K562 (cell line): ENCODE measurements around the gene PCNX2. TPM values are rescaled to one million over a fixed set of nuclear protein-coding genes. Genes with fewer than 3 reads are reported as not detected.
A peak's percentile ranks its signal among the peaks of the same experiment; 100 is the strongest.

Experiments used
- ARNT ChIP-seq, 2 experiments: fragments of 450-650 bp; IDR thresholded peaks; 2 replicates each; pipeline ENCODE4 v1.6.1; 2016; ENCODE audit warnings: mild to moderate bottlenecking in 1 of 2
- ATF3 ChIP-seq, 2 experiments: fragments of 450-650 bp in 1 of 2; sonication (generic) in 1 of 2; formaldehyde crosslinking in 1 of 2; IDR thresholded peaks in 1 of 2; conservative IDR thresholded peaks in 1 of 2; 2 replicates each; pipeline versions ENCODE4 v1.6.1 to v1.8.1; 2016 to 2023; ENCODE audit warnings: mild to moderate bottlenecking in 2 of 2, moderate library complexity in 2 of 2, inconsistent platforms in 1 of 2, missing genetic modification reagents in 1 of 2
- BRF2 ChIP-seq: IDR thresholded peaks from 3 replicates; pipeline ENCODE4 v1.6.1; 2011; ENCODE audit warnings: borderline replicate concordance, mild to moderate bottlenecking; ENCODE audit not compliant: insufficient read length, insufficient read depth
- CCAR2 ChIP-seq: fragments of 200-400 bp; formaldehyde crosslinking; IDR thresholded peaks from 2 replicates; pipeline ENCODE4 v1.6.1; 2017; ENCODE audit warnings: mild to moderate bottlenecking, low read depth, low read length
- E2F6 ChIP-seq, 2 experiments: IDR thresholded peaks; 2 replicates each; pipeline ENCODE4 v1.6.1; 2011; ENCODE audit warnings: borderline replicate concordance in 1 of 2, control low read depth in 1 of 2, low read depth in 1 of 2, low read length in 1 of 2, mild to moderate bottlenecking in 1 of 2, mixed read lengths in 1 of 2, moderate library complexity in 1 of 2; ENCODE audit not compliant: insufficient read depth in 1 of 2, insufficient read length in 1 of 2, poor library complexity in 1 of 2, severe bottlenecking in 1 of 2; ENCODE audit errors: extremely low read depth in 1 of 2
- ETS1 ChIP-seq: conservative IDR thresholded peaks from 2 replicates; pipeline ENCODE4 v1.6.1; 2011; ENCODE audit warnings: low read depth, mild to moderate bottlenecking, low read length; ENCODE audit not compliant: control insufficient read depth
- HDAC1 ChIP-seq, 2 experiments: fragments of 450-650 bp; IDR thresholded peaks; 2 replicates each; pipeline ENCODE4 v1.6.1; 2016 to 2017; ENCODE audit warnings: inconsistent platforms in 1 of 2, mild to moderate bottlenecking in 1 of 2, moderate library complexity in 1 of 2
- MCM3 ChIP-seq: fragments of 450-650 bp; IDR thresholded peaks from 2 replicates; pipeline ENCODE4 v1.6.1; 2016
- NCOA2 ChIP-seq, 2 experiments: fragments of 450-650 bp; IDR thresholded peaks; 2 replicates each; pipeline ENCODE4 v1.6.1; 2018; ENCODE audit warnings: mild to moderate bottlenecking in 2 of 2, moderate library complexity in 1 of 2; ENCODE audit not compliant: partially characterized antibody in 2 of 2
- SIN3A ChIP-seq, 2 experiments: fragments of 150-350 bp in 1 of 2; IDR thresholded peaks; 2 replicates each; pipeline ENCODE4 v1.6.1; 2011 to 2016; ENCODE audit warnings: borderline replicate concordance in 2 of 2, low read depth in 2 of 2, low read length in 2 of 2, mild to moderate bottlenecking in 2 of 2, moderate library complexity in 2 of 2; ENCODE audit not compliant: control insufficient read depth in 1 of 2
- STAG1 ChIP-seq: sonication (generic); formaldehyde crosslinking; IDR thresholded peaks from 2 replicates; pipeline ENCODE4 v1.5.0; 2020; ENCODE audit warnings: missing genetic modification reagents, borderline replicate concordance
- TAF1 ChIP-seq: IDR thresholded peaks from 2 replicates; pipeline ENCODE4 v1.6.1; 2011; ENCODE audit warnings: mild to moderate bottlenecking, low read length, moderate library complexity; ENCODE audit not compliant: insufficient read depth, control insufficient read depth, severe bottlenecking; ENCODE audit errors: extremely low read depth
- ZKSCAN3 ChIP-seq: fragments of 250-450 bp; sonication (Bioruptor Pico); IDR thresholded peaks from 2 replicates; pipeline ENCODE4 v1.4.0; 2020
- ZNF124 ChIP-seq: sonication (generic); formaldehyde crosslinking; IDR thresholded peaks from 2 replicates; pipeline ENCODE4 v1.8.1; 2022; ENCODE audit warnings: missing genetic modification reagents
- polyA plus RNA-seq, 8 experiments: library from polyadenylated mRNA; depleted of rRNA in 4 of 8; stranded (reverse) in 5 of 8; unstranded in 3 of 8; fragments of >200 nt; fragmentation: Nextera tagmentation in 2 of 8; fragmentation: Illumina TruSeq in 1 of 8; extraction: Ambion mirVana in 2 of 8; extraction: Trizol in 1 of 8; gene quantifications; 2 replicates each; pipeline versions ENCODE4 v1.2.1 to v1.2.3, GENCODE V29; 2011 to 2014; ENCODE audit warnings: inconsistent platforms in 1 of 8, missing spikeins in 1 of 8
- total RNA-seq, 7 experiments: library from RNA; depleted of rRNA in 6 of 7; stranded (reverse); fragments of >200 nt in 6 of 7; fragmentation: Illumina TruSeq in 2 of 7; extraction: Trizol in 2 of 7; gene quantifications; 2 replicates each; pipeline versions ENCODE4 v1.2.1 to v1.2.3, GENCODE V29; 2011 to 2021; ENCODE audit warnings: low replicate concordance in 1 of 7
- TF ChIP-seq, protein P1 (sequence below): fragments of 450-650 bp; formaldehyde crosslinking; IDR thresholded peaks from 2 replicates; pipeline ENCODE4 v1.4.0; 2022; ENCODE audit warnings: missing genetic modification characterization
- TF ChIP-seq, protein P2 (sequence below): sonication (generic); formaldehyde crosslinking; IDR thresholded peaks from 2 replicates; pipeline ENCODE4 v1.8.0; 2022; ENCODE audit warnings: missing genetic modification reagents, mild to moderate bottlenecking, borderline replicate concordance

Gene PCNX2
- total and polyA plus RNA-seq, 9 of the 15 experiments (the other 6 are each of a cell fraction or from before 2014, with no cell fraction given), result 0.07 to 0.33 TPM; not detected in 7

DNA sequence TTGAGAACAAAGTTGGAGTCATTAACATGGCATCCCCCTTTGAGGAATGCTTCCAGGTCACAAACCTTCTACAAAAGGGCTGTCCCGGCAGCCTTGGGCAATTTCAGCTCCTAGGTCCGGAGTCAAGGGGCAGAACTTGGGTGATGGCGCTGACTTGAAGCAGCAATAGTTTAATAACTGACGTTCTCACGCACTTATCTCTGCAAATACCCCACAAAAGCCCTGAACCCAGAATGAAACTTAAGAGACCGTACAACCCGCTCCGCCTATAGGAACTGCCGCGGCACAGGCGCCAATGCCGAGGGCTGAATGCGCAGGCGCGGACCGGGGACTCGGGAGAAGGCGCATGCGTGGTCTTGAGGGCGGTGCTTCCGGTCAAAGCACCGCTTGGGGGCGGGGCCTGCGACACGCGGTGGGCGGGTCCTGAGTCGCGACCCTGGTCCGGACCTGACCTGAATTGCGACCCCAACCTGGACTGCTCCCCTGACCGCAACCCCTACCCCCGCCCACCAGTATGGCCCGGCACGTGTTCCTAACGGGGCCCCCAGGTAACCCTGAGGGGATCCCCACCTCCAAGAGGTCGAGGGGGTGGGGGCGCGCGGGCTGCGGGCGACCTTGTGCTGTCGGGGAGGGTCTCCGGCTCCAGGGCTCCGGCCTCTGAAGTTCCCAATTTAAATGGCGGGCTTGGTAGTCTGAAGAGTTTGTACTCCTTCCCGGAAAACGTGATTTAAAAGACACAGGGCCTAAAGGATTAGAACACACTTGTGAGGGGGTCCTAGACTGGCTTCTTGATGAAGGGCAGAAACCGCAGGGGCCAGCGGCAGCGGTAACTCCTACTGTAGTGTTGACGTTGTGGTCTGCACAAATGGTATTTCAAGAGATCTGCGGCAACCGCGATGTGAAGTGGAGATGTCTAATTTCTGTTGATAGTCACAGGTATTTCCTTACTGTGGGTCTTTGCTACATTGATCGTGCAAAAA is 345.0 kb downstream of the PCNX2 start, which contains the start of gene NTPCR (continued):
- TF ChIP-seq NCOA2 (IDR thresholded peaks at IDR 0.05; ENCODE audit: partially characterized antibody in 2 of 2), result no peak
- 0 out of 4 replicates have a peak, but pooled peaks of 1 of the 2 experiments have one; percentile 17 for TF ChIP-seq HDAC1 (IDR thresholded peaks at IDR 0.05)
- no peak for TF ChIP-seq CCAR2
- TF ChIP-seq ATF3 (IDR thresholded peaks at IDR 0.05), result no peak
- no peak for TF ChIP-seq ATF3 (CRISPR knock-in tag; conservative IDR thresholded peaks at IDR 0.05)
- TF ChIP-seq, protein P1, sequence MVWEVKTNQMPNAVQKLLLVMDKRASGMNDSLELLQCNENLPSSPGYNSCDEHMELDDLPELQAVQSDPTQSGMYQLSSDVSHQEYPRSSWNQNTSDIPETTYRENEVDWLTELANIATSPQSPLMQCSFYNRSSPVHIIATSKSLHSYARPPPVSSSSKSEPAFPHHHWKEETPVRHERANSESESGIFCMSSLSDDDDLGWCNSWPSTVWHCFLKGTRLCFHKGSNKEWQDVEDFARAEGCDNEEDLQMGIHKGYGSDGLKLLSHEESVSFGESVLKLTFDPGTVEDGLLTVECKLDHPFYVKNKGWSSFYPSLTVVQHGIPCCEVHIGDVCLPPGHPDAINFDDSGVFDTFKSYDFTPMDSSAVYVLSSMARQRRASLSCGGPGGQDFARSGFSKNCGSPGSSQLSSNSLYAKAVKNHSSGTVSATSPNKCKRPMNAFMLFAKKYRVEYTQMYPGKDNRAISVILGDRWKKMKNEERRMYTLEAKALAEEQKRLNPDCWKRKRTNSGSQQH (CRISPR knock-in tag), result no peak
- TF ChIP-seq TAF1, result peak; percentile 83
- TF ChIP-seq ETS1, result no peak
- no peak for TF ChIP-seq STAG1 (CRISPR knock-in tag)
- peak in 1 of 2 experiments; percentile 76 for TF ChIP-seq E2F6 (IDR thresholded peaks at IDR 0.05; ENCODE audit: borderline replicate concordance in 1 of 2, extremely low read depth in 1 of 2, insufficient read depth in 1 of 2, insufficient read length in 1 of 2, low read depth in 1 of 2, low read length in 1 of 2, poor library complexity in 1 of 2, severe bottlenecking in 1 of 2)
- TF ChIP-seq MCM3, result no peak
- TF ChIP-seq ZNF124, result no peak
- TF ChIP-seq SIN3A (IDR thresholded peaks at IDR 0.05; ENCODE audit: borderline replicate concordance in 2 of 2, control insufficient read depth in 1 of 2, low read depth in 2 of 2, low read length in 2 of 2), result peak in 1 of 2 experiments; percentile 70; a peak in 2 of 4 replicates
- TF ChIP-seq, protein P2, sequence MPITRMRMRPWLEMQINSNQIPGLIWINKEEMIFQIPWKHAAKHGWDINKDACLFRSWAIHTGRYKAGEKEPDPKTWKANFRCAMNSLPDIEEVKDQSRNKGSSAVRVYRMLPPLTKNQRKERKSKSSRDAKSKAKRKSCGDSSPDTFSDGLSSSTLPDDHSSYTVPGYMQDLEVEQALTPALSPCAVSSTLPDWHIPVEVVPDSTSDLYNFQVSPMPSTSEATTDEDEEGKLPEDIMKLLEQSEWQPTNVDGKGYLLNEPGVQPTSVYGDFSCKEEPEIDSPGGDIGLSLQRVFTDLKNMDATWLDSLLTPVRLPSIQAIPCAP (CRISPR knock-in tag), result no peak
- TF ChIP-seq ZKSCAN3 (CRISPR knock-in tag), result no peak
- no peak for TF ChIP-seq BRF2
- TF ChIP-seq ARNT (IDR thresholded peaks at IDR 0.05), result peak in 1 of 2 experiments; percentile 39; a peak in 2 of 4 replicates
